ENCODE results near the gene MCTP2.
"Not testable (repeated sequence)": the region's sequence is repeated elsewhere in the genome, so short reads cannot be mapped to it uniquely, and the experiment has no call there.

Gene MCTP2

GRCh38 chr15:94477913-94478553 lies 246.7 kb downstream of the MCTP2 start:
- no CpG with 5 or more reads among the region's 7 CpGs for WGBS (ENCODE audit: insufficient coverage, insufficient read length)

GRCh38 chr15:94478763-94479162 lies 247.4 kb downstream of the MCTP2 start:
- no CpG with 5 or more reads among the region's 8 CpGs for WGBS (ENCODE audit: insufficient coverage, insufficient read length)
- Histone ChIP-seq H3K27ac (ENCODE audit: low read length) (no peak overlapping the region), H3K36me3 (ENCODE audit: control insufficient read depth, insufficient read depth, low read length) (no peaks in the 10 kb centered on the region), H3K9me3 (ENCODE audit: control insufficient read depth, insufficient read depth, low read length) (no peaks in the 10 kb centered on the region), H3K4me1 (ENCODE audit: control insufficient read depth, insufficient read depth, low read length) (no peaks in the 10 kb centered on the region; the same call in 1 of the 2 replicates), H3K4me3 (ENCODE audit: low read length) (no peak overlapping the region), H3K27me3 (ENCODE audit: control insufficient read depth, insufficient read depth, low read length) (no peaks in the 10 kb centered on the region)
- no peak for DNase-seq (ENCODE audit: low read depth, low spot score)

More at GRCh38 chr15:94477913-94478553, 246.7 kb downstream of the MCTP2 start:
- H3K27ac ChIP-seq (ENCODE audit: low read length), result no peak overlapping the region
- no peak for DNase-seq (ENCODE audit: low read depth, low spot score)
- H3K4me3 ChIP-seq (ENCODE audit: low read length), result no peak overlapping the region
- no peaks in the 10 kb centered on the region for H3K9me3 ChIP-seq (ENCODE audit: control insufficient read depth, insufficient read depth, low read length)
- H3K4me1 ChIP-seq (ENCODE audit: control insufficient read depth, insufficient read depth, low read length), result no peaks in the 10 kb centered on the region; the same call in 1 of the 2 replicates
- no peaks in the 10 kb centered on the region for H3K36me3 ChIP-seq (ENCODE audit: control insufficient read depth, insufficient read depth, low read length)
- H3K27me3 ChIP-seq (ENCODE audit: control insufficient read depth, insufficient read depth, low read length), result no peaks in the 10 kb centered on the region

DNA sequence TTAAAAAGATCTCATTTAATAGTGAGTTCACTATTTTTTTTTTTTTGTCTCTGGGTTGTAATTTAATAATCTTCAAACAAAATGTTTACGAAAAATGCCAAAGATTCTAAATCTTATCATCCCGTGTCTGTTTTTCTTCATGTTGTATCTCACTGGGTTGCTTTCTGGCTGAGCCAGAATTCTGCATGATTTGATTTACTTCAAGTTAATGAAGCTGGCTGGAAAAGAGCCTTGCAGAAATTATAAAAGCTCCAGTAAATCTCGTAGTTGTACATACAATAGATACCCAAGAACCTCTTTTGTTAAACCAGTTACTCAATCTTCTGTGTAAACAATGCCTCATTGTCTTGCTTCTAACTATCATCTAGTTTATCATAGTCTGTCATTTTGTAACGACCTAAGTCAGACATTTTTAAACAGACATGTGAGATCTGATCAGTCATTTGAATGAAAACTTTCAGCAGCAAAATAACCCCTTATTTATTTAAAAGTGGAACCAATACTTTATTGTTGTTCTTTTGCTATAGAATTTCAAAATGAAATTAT lies 249.0 kb downstream of the MCTP2 start:
- Histone ChIP-seq H3K9me3 (ENCODE audit: control insufficient read depth, insufficient read depth, low read length) (no peaks in the 10 kb centered on the region), H3K36me3 (ENCODE audit: control insufficient read depth, insufficient read depth, low read length) (no peaks in the 10 kb centered on the region), H3K4me1 (ENCODE audit: control insufficient read depth, insufficient read depth, low read length) (no peaks in the 10 kb centered on the region; the same call in 1 of the 2 replicates), H3K4me3 (ENCODE audit: low read length) (no peak overlapping the region), H3K27me3 (ENCODE audit: control insufficient read depth, insufficient read depth, low read length) (no peaks in the 10 kb centered on the region), H3K27ac (ENCODE audit: low read length) (no peak overlapping the region)
- no peak for DNase-seq (ENCODE audit: low read depth, low spot score)
- WGBS (ENCODE audit: insufficient coverage, insufficient read length), result no CpG with 5 or more reads among the region's 4 CpGs

DNA sequence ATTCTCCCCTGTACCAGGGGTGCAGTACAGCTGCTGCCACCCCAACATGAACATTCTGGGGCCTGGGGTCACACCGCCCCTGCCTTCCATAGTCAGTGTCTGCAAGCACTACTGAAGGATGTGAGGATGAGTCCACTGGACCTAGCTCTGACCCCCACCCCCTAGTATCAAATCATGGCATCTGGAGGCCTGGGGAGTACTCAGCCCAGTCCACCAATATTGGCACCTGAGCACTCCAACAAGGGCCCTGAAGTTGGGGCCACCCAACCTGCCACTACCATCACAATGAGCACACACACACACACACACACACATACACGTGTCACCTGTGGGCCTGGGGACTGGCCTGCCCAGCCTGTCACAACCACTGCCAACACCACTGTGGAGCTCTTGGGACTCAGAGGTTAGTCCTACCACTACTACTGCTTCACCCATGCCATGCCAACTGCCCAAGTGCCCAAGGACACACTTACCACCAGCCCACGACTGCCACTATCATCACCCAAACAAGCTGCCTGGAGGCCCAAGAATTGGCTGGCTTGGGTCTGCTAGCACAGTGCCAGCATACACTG lies 253.9 kb downstream of the MCTP2 start:
- no peaks in the 10 kb centered on the region for H3K9me3 ChIP-seq (ENCODE audit: control insufficient read depth, insufficient read depth, low read length)
- H3K36me3 ChIP-seq (ENCODE audit: control insufficient read depth, insufficient read depth, low read length), result no peaks in the 10 kb centered on the region
- no peak overlapping the region for H3K4me3 ChIP-seq (ENCODE audit: low read length)
- no peaks in the 10 kb centered on the region for H3K4me1 ChIP-seq (ENCODE audit: control insufficient read depth, insufficient read depth, low read length)
- WGBS (ENCODE audit: insufficient coverage, insufficient read length), result no CpG with 5 or more reads among the region's 3 CpGs
- DNase-seq (ENCODE audit: low read depth, low spot score), result no peak
- H3K27ac ChIP-seq (ENCODE audit: low read length), result no peak overlapping the region
- no peaks in the 10 kb centered on the region for H3K27me3 ChIP-seq (ENCODE audit: control insufficient read depth, insufficient read depth, low read length)

GRCh38 chr15:94487635-94488034 lies 256.3 kb downstream of the MCTP2 start:
- no peaks in the 10 kb centered on the region for H3K9me3 ChIP-seq (ENCODE audit: control insufficient read depth, insufficient read depth, low read length)
- no peaks in the 10 kb centered on the region for H3K27me3 ChIP-seq (ENCODE audit: control insufficient read depth, insufficient read depth, low read length)
- no peak overlapping the region for H3K4me3 ChIP-seq (ENCODE audit: low read length)
- no peaks in the 10 kb centered on the region for H3K36me3 ChIP-seq (ENCODE audit: control insufficient read depth, insufficient read depth, low read length)
- no peaks in the 10 kb centered on the region for H3K4me1 ChIP-seq (ENCODE audit: control insufficient read depth, insufficient read depth, low read length)
- no peak overlapping the region for H3K27ac ChIP-seq (ENCODE audit: low read length)
- no CpG with 5 or more reads among the region's 1 CpG for WGBS (ENCODE audit: insufficient coverage, insufficient read length)
- no peak for DNase-seq (ENCODE audit: low read depth, low spot score)

GRCh38 chr15:94493176-94493575 lies 261.8 kb downstream of the MCTP2 start:
- Histone ChIP-seq H3K9me3 (ENCODE audit: control insufficient read depth, insufficient read depth, low read length) (no peaks in the 10 kb centered on the region), H3K4me3 (ENCODE audit: low read length) (no peak overlapping the region), H3K4me1 (ENCODE audit: control insufficient read depth, insufficient read depth, low read length) (no peaks in the 10 kb centered on the region), H3K36me3 (ENCODE audit: control insufficient read depth, insufficient read depth, low read length) (no peaks in the 10 kb centered on the region), H3K27ac (ENCODE audit: low read length) (no peak overlapping the region), H3K27me3 (ENCODE audit: control insufficient read depth, insufficient read depth, low read length) (no peaks in the 10 kb centered on the region)
- DNase-seq (ENCODE audit: low read depth, low spot score), result no peak
- no CpG with 5 or more reads among the region's 3 CpGs for WGBS (ENCODE audit: insufficient coverage, insufficient read length)

DNA sequence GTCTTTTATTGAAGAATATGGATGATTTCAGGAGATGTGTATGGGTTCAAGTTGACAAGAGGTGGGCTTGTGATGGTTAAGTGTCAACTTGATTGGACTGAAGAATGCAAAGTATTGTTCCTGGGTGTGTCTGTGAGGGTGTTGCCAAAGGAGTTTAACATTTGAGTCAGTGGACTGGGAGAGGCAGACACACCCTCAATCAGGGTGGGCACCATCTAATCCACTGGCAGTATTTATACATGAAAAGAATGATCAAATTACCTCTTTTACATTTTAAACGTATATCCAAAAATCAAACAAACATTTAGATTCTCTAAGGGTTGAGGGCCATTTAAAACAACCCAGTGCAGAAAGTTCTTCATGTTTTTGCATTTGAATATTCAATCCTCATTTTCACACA lies 262.2 kb downstream of the MCTP2 start:
- H3K27me3 ChIP-seq (ENCODE audit: control insufficient read depth, insufficient read depth, low read length); H3K4me1 ChIP-seq (ENCODE audit: control insufficient read depth, insufficient read depth, low read length); H3K4me3 ChIP-seq (ENCODE audit: low read length); DNase-seq (ENCODE audit: low read depth, low spot score); H3K36me3 ChIP-seq (ENCODE audit: control insufficient read depth, insufficient read depth, low read length); H3K27ac ChIP-seq (ENCODE audit: low read length); H3K9me3 ChIP-seq (ENCODE audit: control insufficient read depth, insufficient read depth, low read length): not testable (repeated sequence)
- WGBS (ENCODE audit: insufficient coverage, insufficient read length), result 100% methylated on average over 1 of the region's 1 CpG

DNA sequence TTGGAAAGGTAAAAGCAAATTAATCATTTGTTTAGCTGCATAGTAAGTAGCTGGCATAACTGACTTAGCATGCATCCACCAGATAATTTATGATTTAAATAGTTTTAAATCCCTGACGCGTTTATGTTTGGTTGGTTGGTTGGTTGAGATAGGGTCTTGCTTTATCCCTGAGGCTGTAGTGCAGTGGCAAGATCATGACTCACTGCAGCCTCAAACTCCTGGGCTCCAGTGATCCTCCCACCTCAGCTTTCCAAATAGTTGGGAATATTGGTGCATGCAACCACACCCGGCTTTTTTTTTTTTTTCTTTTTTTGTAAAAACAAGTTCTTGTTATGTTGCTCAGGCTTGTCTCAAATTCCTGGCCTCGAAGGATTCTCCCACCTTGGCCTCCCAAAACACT lies 263.4 kb downstream of the MCTP2 start:
- H3K36me3 ChIP-seq (ENCODE audit: control insufficient read depth, insufficient read depth, low read length), result no peaks in the 10 kb centered on the region
- no peak overlapping the region for H3K27ac ChIP-seq (ENCODE audit: low read length)
- no peak overlapping the region for H3K4me3 ChIP-seq (ENCODE audit: low read length)
- H3K9me3 ChIP-seq (ENCODE audit: control insufficient read depth, insufficient read depth, low read length), result no peaks in the 10 kb centered on the region
- no peaks in the 10 kb centered on the region for H3K27me3 ChIP-seq (ENCODE audit: control insufficient read depth, insufficient read depth, low read length)
- WGBS (ENCODE audit: insufficient coverage, insufficient read length), result no CpG with 5 or more reads among the region's 4 CpGs
- no peaks in the 10 kb centered on the region for H3K4me1 ChIP-seq (ENCODE audit: control insufficient read depth, insufficient read depth, low read length)
- no peak for DNase-seq (ENCODE audit: low read depth, low spot score)

DNA sequence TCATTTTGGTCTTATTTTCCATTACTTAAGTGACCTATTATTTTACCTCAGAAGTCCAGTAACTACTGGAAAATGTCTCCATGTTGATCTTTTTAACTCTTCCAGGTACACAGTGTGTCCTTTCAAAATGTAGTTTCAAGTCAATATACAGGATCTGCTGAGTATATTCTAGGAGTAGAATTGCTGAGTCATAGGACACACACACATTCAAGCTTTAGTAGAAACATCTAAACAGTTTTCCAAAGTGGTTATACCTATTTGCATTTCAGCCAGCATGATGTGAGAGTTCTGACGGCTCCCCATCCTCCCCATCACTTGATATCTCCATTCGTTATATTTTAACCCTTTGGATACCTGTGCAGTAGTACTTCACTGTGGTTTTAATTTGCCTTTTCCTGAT lies 271.9 kb downstream of the MCTP2 start:
- no peak overlapping the region for H3K27ac ChIP-seq (ENCODE audit: low read length)
- DNase-seq (ENCODE audit: low read depth, low spot score), result no peak
- WGBS (ENCODE audit: insufficient coverage, insufficient read length), result no CpG with 5 or more reads among the region's 2 CpGs
- H3K4me3 ChIP-seq (ENCODE audit: low read length), result no peak overlapping the region
- H3K27me3 ChIP-seq (ENCODE audit: control insufficient read depth, insufficient read depth, low read length), result no peaks in the 10 kb centered on the region
- H3K9me3 ChIP-seq (ENCODE audit: control insufficient read depth, insufficient read depth, low read length), result no peaks in the 10 kb centered on the region
- H3K36me3 ChIP-seq (ENCODE audit: control insufficient read depth, insufficient read depth, low read length), result no peaks in the 10 kb centered on the region
- no peaks in the 10 kb centered on the region for H3K4me1 ChIP-seq (ENCODE audit: control insufficient read depth, insufficient read depth, low read length)

DNA sequence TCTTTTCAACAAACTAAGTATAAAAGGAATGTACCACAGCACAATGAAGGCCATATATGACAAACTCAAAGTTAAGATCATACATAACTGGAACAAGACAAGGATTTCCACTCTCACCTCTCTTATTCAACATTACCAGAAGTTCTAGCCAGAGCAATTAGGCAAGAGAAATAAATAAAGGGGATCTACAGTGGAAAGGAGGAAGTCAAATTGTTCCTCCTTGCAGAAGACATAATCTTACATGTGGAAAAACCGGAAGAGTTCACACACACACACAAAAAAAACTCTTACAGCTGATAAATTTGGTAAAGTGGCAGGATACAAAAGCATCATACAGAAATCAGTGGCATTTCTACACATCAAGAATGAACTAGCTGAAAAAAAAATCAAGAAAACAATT lies 277.9 kb downstream of the MCTP2 start:
- WGBS (ENCODE audit: insufficient coverage, insufficient read length), result no CpG with 5 or more reads among the region's 1 CpG
- no peak for DNase-seq (ENCODE audit: low read depth, low spot score)

GRCh38 chr15:94522125-94522524 lies 290.8 kb downstream of the MCTP2 start:
- Histone ChIP-seq H3K27ac (ENCODE audit: low read length) (no peak overlapping the region), H3K9me3 (ENCODE audit: control insufficient read depth, insufficient read depth, low read length) (no peaks in the 10 kb centered on the region), H3K36me3 (ENCODE audit: control insufficient read depth, insufficient read depth, low read length) (no peaks in the 10 kb centered on the region), H3K4me3 (ENCODE audit: low read length) (no peak overlapping the region), H3K27me3 (ENCODE audit: control insufficient read depth, insufficient read depth, low read length) (no peaks in the 10 kb centered on the region), H3K4me1 (ENCODE audit: control insufficient read depth, insufficient read depth, low read length) (no peaks in the 10 kb centered on the region)
- WGBS (ENCODE audit: insufficient coverage, insufficient read length), result no CpG with 5 or more reads among the region's 3 CpGs
- DNase-seq (ENCODE audit: low read depth, low spot score), result no peak

More for the DNA sequence above, 277.9 kb downstream of the MCTP2 start:
- Histone ChIP-seq H3K36me3 (ENCODE audit: control insufficient read depth, insufficient read depth, low read length) (no peaks in the 10 kb centered on the region), H3K4me3 (ENCODE audit: low read length) (no peak overlapping the region), H3K4me1 (ENCODE audit: control insufficient read depth, insufficient read depth, low read length) (no peaks in the 10 kb centered on the region), H3K9me3 (ENCODE audit: control insufficient read depth, insufficient read depth, low read length) (no peaks in the 10 kb centered on the region), H3K27ac (ENCODE audit: low read length) (no peak overlapping the region), H3K27me3 (ENCODE audit: control insufficient read depth, insufficient read depth, low read length) (no peaks in the 10 kb centered on the region)

Measured in iPS DF 6.9 (cell line).